ENCODE results near the gene KRTAP9-6.

KRTAP9-6 gene

GRCh38 chr17:41301204-41301790 is 36.1 kb downstream of the KRTAP9-6 start:
- no CpG with 5 or more reads among the region's 5 CpGs for WGBS (ENCODE audit: insufficient coverage, insufficient read length)
- no peaks in the 10 kb centered on the region for H3K9me3 ChIP-seq (ENCODE audit: control insufficient read depth, insufficient read depth, low read length)
- H3K4me1 ChIP-seq (ENCODE audit: control insufficient read depth, insufficient read depth, low read length): no peaks in the 10 kb centered on the region; the same call in 1 of the 2 replicates
- no peak overlapping the region for H3K4me3 ChIP-seq (ENCODE audit: low read length)
- no peaks in the 10 kb centered on the region for H3K27me3 ChIP-seq (ENCODE audit: control insufficient read depth, insufficient read depth, low read length)
- no peaks in the 10 kb centered on the region for H3K36me3 ChIP-seq (ENCODE audit: control insufficient read depth, insufficient read depth, low read length)
- no peak overlapping the region for H3K27ac ChIP-seq (ENCODE audit: low read length)
- DNase-seq (ENCODE audit: low read depth, low spot score): no peak

GRCh38 chr17:41301916-41302901 is 37.0 kb downstream of the KRTAP9-6 start, which contains the start of gene KRTAP29-1:
Gene KRTAP29-1 (minus strand): TSS chr17:41302851. CDS start chr17:41302851, 0 bp downstream.
- WGBS (ENCODE audit: insufficient coverage, insufficient read length): no CpG with 5 or more reads among the region's 11 CpGs

DNA sequence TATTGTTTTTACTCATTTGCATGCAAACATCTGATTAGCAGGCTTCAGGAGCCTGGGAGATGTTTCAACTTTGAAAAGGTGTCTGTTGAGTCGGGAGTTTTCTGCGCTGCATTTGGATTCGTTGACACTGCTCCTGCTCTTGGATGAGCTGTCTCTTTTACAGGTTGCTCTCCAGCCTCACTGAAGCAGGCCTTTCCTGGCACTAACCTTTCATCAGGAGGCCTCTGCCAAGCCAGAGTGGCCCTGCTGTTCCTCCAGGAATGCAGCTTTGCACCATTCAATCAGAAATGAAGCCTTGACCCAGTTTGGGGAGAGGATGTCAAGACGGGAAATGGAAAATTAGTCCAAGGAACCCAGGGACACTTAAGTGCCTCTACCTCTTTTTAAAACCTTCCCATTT is 37.8 kb downstream of the KRTAP9-6 start:
- Histone ChIP-seq H3K4me1 (ENCODE audit: control insufficient read depth, insufficient read depth, low read length) (no peaks in the 10 kb centered on the region; the same call in 1 of the 2 replicates), H3K36me3 (ENCODE audit: control insufficient read depth, insufficient read depth, low read length) (no peaks in the 10 kb centered on the region), H3K27ac (ENCODE audit: low read length) (no peak overlapping the region), H3K9me3 (ENCODE audit: control insufficient read depth, insufficient read depth, low read length) (no peaks in the 10 kb centered on the region), H3K4me3 (ENCODE audit: low read length) (no peak overlapping the region), H3K27me3 (ENCODE audit: control insufficient read depth, insufficient read depth, low read length) (no peaks in the 10 kb centered on the region)
- DNase-seq (ENCODE audit: low read depth, low spot score): no peak
- no CpG with 5 or more reads among the region's 4 CpGs for WGBS (ENCODE audit: insufficient coverage, insufficient read length)

More at GRCh38 chr17:41301916-41302901, 37.0 kb downstream of the KRTAP9-6 start, which contains the start of gene KRTAP29-1:
- no peak for DNase-seq (ENCODE audit: low read depth, low spot score)
- H3K27me3 ChIP-seq (ENCODE audit: control insufficient read depth, insufficient read depth, low read length): no peaks in the 10 kb centered on the region
- H3K9me3 ChIP-seq (ENCODE audit: control insufficient read depth, insufficient read depth, low read length): no peaks in the 10 kb centered on the region
- H3K27ac ChIP-seq (ENCODE audit: low read length): no peak within 1 kb of the TSS
- no peaks in the 10 kb centered on the region; the same call in 1 of the 2 replicates for H3K4me1 ChIP-seq (ENCODE audit: control insufficient read depth, insufficient read depth, low read length)
- H3K4me3 ChIP-seq (ENCODE audit: low read length): no peak within 1 kb of the TSS
- H3K36me3 ChIP-seq (ENCODE audit: control insufficient read depth, insufficient read depth, low read length): no peaks in the 10 kb centered on the region

DNA sequence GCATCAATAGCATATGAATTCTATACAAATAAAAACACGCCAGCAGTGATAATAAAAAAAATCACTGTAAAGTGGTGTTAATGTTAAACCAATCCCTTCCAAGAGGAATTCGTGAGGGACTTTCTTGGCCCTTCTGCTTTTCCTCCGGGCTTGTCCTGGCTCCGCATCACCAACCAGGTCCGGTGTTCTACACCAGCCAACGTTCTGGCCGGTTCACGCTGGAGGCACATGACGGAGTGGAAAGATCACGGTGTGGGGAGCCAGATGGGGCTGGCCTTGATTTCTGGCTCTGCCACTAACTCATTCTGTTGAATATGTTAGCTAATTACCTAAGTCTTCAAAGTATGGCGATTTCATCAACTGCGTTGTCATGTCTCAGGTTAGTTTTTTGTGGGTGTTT is 38.9 kb downstream of the KRTAP9-6 start:
- Histone ChIP-seq H3K27me3 (ENCODE audit: control insufficient read depth, insufficient read depth, low read length) (no peaks in the 10 kb centered on the region), H3K4me1 (ENCODE audit: control insufficient read depth, insufficient read depth, low read length) (no peaks in the 10 kb centered on the region), H3K9me3 (ENCODE audit: control insufficient read depth, insufficient read depth, low read length) (no peaks in the 10 kb centered on the region), H3K27ac (ENCODE audit: low read length) (no peak overlapping the region), H3K4me3 (ENCODE audit: low read length) (no peak overlapping the region), H3K36me3 (ENCODE audit: control insufficient read depth, insufficient read depth, low read length) (no peaks in the 10 kb centered on the region)
- WGBS (ENCODE audit: insufficient coverage, insufficient read length): no CpG with 5 or more reads among the region's 12 CpGs
- no peak for DNase-seq (ENCODE audit: low read depth, low spot score)

DNA sequence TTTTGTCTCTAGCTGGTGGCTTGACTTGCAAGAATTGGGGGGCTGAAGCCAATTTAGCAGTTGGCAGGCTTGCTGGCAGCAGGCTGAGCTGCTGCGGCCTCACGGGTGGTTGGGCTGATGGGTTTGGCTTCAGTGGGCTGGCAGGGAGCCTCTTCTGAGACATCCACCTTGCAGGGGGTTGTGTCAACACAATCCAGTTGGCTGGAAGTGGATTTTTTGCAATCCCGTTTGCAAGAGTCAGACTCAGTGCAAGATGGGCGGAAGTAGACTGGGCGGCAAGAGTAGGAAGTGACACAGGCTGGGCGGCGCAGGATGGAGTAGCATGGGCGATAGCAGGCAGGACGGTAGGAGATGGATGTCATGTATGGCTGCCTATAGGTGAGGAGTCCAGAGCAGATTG is 42.5 kb downstream of the KRTAP9-6 start:
- no peaks in the 10 kb centered on the region for H3K27me3 ChIP-seq (ENCODE audit: control insufficient read depth, insufficient read depth, low read length)
- H3K4me1 ChIP-seq (ENCODE audit: control insufficient read depth, insufficient read depth, low read length): no peaks in the 10 kb centered on the region
- no peak overlapping the region for H3K27ac ChIP-seq (ENCODE audit: low read length)
- no peak overlapping the region for H3K4me3 ChIP-seq (ENCODE audit: low read length)
- H3K36me3 ChIP-seq (ENCODE audit: control insufficient read depth, insufficient read depth, low read length): no peaks in the 10 kb centered on the region
- no peaks in the 10 kb centered on the region for H3K9me3 ChIP-seq (ENCODE audit: control insufficient read depth, insufficient read depth, low read length)
- WGBS (ENCODE audit: insufficient coverage, insufficient read length): no CpG with 5 or more reads among the region's 9 CpGs
- no peak for DNase-seq (ENCODE audit: low read depth, low spot score)

GRCh38 chr17:41308251-41308917 is 43.2 kb downstream of the KRTAP9-6 start:
- H3K4me1 ChIP-seq (ENCODE audit: control insufficient read depth, insufficient read depth, low read length): no peaks in the 10 kb centered on the region
- no peaks in the 10 kb centered on the region for H3K9me3 ChIP-seq (ENCODE audit: control insufficient read depth, insufficient read depth, low read length)
- DNase-seq (ENCODE audit: low read depth, low spot score): no peak
- no CpG with 5 or more reads among the region's 10 CpGs for WGBS (ENCODE audit: insufficient coverage, insufficient read length)
- no peak overlapping the region for H3K27ac ChIP-seq (ENCODE audit: low read length)
- no peaks in the 10 kb centered on the region for H3K27me3 ChIP-seq (ENCODE audit: control insufficient read depth, insufficient read depth, low read length)
- H3K4me3 ChIP-seq (ENCODE audit: low read length): no peak overlapping the region
- H3K36me3 ChIP-seq (ENCODE audit: control insufficient read depth, insufficient read depth, low read length): no peaks in the 10 kb centered on the region

- Histone ChIP-seq H3K4me1 (ENCODE audit: control insufficient read depth, insufficient read depth, low read length) (no peaks in the 10 kb centered on the region), H3K36me3 (ENCODE audit: control insufficient read depth, insufficient read depth, low read length) (no peaks in the 10 kb centered on the region), H3K27ac (ENCODE audit: low read length) (no peak within 1 kb of the TSS), H3K27me3 (ENCODE audit: control insufficient read depth, insufficient read depth, low read length) (no peaks in the 10 kb centered on the region), H3K9me3 (ENCODE audit: control insufficient read depth, insufficient read depth, low read length) (no peaks in the 10 kb centered on the region), H3K4me3 (ENCODE audit: low read length) (no peak within 1 kb of the TSS)
- no peak for DNase-seq (ENCODE audit: low read depth, low spot score)
- WGBS (ENCODE audit: insufficient coverage, insufficient read length): no CpG with 5 or more reads among the region's 7 CpGs
Measured at GRCh38 chr17:41308918-41309359, 43.8 kb downstream of the KRTAP9-6 start, which contains the start of gene KRTAP16-1. Gene KRTAP16-1 (minus strand): TSS chr17:41309309. CDS start chr17:41309253, 56 bp downstream.

- DNase-seq (ENCODE audit: low read depth, low spot score): no peak
- Histone ChIP-seq H3K9me3 (ENCODE audit: control insufficient read depth, insufficient read depth, low read length) (no peaks in the 10 kb centered on the region), H3K27me3 (ENCODE audit: control insufficient read depth, insufficient read depth, low read length) (no peaks in the 10 kb centered on the region), H3K36me3 (ENCODE audit: control insufficient read depth, insufficient read depth, low read length) (no peaks in the 10 kb centered on the region), H3K4me1 (ENCODE audit: control insufficient read depth, insufficient read depth, low read length) (no peaks in the 10 kb centered on the region), H3K27ac (ENCODE audit: low read length) (no peak overlapping the region), H3K4me3 (ENCODE audit: low read length) (no peak overlapping the region)
- WGBS (ENCODE audit: insufficient coverage, insufficient read length): no CpG with 5 or more reads among the region's 1 CpG
Measured at GRCh38 chr17:41311111-41311510, 45.9 kb downstream of the KRTAP9-6 start.

DNA sequence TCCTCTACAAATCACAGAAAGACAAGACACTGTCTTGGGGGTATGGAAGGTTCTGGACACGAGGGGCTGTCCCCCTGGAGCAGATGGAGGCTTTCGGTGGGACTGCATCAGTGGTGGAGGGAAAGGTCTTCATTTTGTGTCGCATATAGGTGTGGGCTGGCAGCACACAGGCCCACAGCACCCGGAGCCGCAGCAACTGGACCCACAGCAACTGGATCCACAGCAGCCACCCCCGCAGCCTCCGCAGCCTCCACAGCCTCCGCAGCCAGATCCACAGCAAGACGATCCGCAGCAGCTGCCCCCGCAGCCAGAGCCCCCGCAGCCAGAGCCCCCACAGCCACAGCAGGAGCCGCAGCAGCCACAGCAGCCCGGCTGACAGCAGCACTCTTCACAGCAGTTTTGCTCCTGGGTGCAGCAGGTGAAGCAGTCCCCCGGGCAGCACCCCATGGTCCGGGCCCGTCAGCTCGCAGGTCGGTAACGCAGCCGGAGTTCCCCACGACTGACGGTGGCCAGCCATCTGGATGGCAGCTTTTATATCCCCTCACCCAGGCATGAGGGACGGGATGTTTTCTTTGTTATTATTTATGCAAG is 50.1 kb downstream of the KRTAP9-6 start, which contains the start of gene KRTAP17-1:
Gene KRTAP17-1, minus strand, starts transcription at position 507 of the 591 bp plus-strand sequence. Its CDS starts 60 bp downstream, at position 447.
- no peaks in the 10 kb centered on the region for H3K4me1 ChIP-seq (ENCODE audit: control insufficient read depth, insufficient read depth, low read length)
- no CpG with 5 or more reads among the region's 24 CpGs for WGBS (ENCODE audit: insufficient coverage, insufficient read length)
- no peak within 1 kb of the TSS for H3K27ac ChIP-seq (ENCODE audit: low read length)
- H3K36me3 ChIP-seq (ENCODE audit: control insufficient read depth, insufficient read depth, low read length): no peaks in the 10 kb centered on the region
- H3K9me3 ChIP-seq (ENCODE audit: control insufficient read depth, insufficient read depth, low read length): no peaks in the 10 kb centered on the region
- no peak within 1 kb of the TSS for H3K4me3 ChIP-seq (ENCODE audit: low read length)
- DNase-seq (ENCODE audit: low read depth, low spot score): no peak
- no peaks in the 10 kb centered on the region for H3K27me3 ChIP-seq (ENCODE audit: control insufficient read depth, insufficient read depth, low read length)
